ENCODE data around the gene CRB1. TPM values are rescaled to one million over a fixed set of nuclear protein-coding genes. Genes with fewer than 3 reads are reported as not detected.

The CRB1 gene
- total RNA-seq, 2 donors from 2014 or later, result not detected

DNA sequence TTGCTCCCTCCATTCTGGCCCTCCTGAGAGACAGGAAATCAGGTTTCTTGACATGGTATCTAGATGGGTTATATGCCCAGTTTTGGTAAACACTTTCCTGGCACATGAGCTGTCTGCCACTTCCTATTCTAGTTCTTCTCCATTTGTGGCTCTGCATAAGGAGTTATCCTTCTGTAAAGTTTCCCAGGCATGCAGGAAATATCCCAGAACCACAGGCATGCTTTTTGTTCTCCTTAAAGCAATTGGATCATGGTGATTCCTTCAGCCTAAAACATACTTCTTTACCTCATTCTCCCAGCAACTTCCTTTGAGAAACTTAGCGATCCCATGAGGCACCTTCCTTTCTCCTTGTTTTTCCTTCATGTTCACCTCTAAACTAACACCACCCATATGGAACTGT, 199.8 kb downstream of the CRB1 start:
- H3K4me3 ChIP-seq (ENCODE audit: low read length), result no peak overlapping the region
- no peaks in the 10 kb centered on the region for H3K27me3 Mint-ChIP-seq (ENCODE audit: insufficient read depth)
- TF ChIP-seq, protein P1, sequence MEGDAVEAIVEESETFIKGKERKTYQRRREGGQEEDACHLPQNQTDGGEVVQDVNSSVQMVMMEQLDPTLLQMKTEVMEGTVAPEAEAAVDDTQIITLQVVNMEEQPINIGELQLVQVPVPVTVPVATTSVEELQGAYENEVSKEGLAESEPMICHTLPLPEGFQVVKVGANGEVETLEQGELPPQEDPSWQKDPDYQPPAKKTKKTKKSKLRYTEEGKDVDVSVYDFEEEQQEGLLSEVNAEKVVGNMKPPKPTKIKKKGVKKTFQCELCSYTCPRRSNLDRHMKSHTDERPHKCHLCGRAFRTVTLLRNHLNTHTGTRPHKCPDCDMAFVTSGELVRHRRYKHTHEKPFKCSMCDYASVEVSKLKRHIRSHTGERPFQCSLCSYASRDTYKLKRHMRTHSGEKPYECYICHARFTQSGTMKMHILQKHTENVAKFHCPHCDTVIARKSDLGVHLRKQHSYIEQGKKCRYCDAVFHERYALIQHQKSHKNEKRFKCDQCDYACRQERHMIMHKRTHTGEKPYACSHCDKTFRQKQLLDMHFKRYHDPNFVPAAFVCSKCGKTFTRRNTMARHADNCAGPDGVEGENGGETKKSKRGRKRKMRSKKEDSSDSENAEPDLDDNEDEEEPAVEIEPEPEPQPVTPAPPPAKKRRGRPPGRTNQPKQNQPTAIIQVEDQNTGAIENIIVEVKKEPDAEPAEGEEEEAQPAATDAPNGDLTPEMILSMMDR (conservative IDR thresholded peaks at IDR 0.05), result no peak
- peaks cover 27% of the 10 kb centered on the region for H3K4me1 ChIP-seq (ENCODE audit: control insufficient read depth, insufficient read depth, low read length)
- H3K27ac Mint-ChIP-seq, result no peak overlapping the region
- no peak overlapping the region for H3K4me3 Mint-ChIP-seq
- H3K9me3 ChIP-seq (ENCODE audit: control insufficient read depth, low read length), result no peaks in the 10 kb centered on the region
- no peaks in the 10 kb centered on the region for H3K9me3 Mint-ChIP-seq
- 95% methylated on average over 1 of the region's 1 CpG; no CpG with 5 or more reads in 1 of the 2 experiments for WGBS, 2 experiments (ENCODE audit: insufficient coverage in 1 of 2, insufficient read length in 1 of 2)
- H3K27me3 ChIP-seq (ENCODE audit: control insufficient read depth, insufficient read depth, low read length, poor library complexity, severe bottlenecking), result no peaks in the 10 kb centered on the region
- H3K36me3 ChIP-seq (ENCODE audit: control insufficient read depth, insufficient read depth, low read length), result no peaks in the 10 kb centered on the region
- H3K27ac ChIP-seq (ENCODE audit: low read depth, low read length), result no peak overlapping the region
- no peaks in the 10 kb centered on the region for H3K36me3 Mint-ChIP-seq (ENCODE audit: low read depth)
- no peak for DNase-seq
- peaks cover 59% of the 10 kb centered on the region for H3K4me1 Mint-ChIP-seq
- no peak overlapping the region for H3K9ac ChIP-seq (ENCODE audit: extremely low read depth, low read length, poor library complexity, severe bottlenecking)

DNA sequence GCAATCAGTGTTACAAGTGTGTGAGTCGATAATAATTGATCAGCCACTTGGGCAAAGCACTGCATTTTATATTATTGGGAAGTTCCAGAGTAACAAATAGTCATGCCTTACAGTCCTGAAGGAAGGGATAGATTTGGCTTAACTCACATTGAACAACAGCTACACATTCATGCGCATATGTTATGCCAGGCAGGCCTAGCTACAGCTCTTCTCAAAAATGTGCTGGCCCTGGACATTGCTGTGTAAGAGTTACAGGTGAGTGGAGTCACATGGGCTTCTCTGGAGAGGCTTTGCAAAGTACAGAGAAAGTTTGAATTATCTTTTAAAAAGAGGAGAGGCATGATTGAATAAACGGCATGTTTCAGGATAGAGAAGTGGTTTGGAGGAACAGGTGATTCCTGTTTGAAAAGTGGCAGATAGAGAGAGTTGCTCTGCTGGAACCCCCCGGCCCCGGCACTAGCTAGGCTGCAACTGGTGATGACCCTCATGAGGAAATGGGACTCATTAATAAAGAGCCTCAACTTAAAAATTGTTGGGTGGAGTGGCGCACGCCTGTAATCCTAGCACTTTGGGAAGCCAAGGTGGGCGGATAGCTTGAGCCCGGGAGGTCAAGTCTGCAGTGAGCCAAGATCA, 200.6 kb downstream of the CRB1 start:
- Mint-ChIP-seq H3K4me3 (no peak overlapping the region), H3K4me1 (peaks cover 55% of the 10 kb centered on the region), H3K36me3 (ENCODE audit: low read depth) (no peaks in the 10 kb centered on the region), H3K27me3 (ENCODE audit: insufficient read depth) (no peaks in the 10 kb centered on the region), H3K9me3 (no peaks in the 10 kb centered on the region), H3K27ac (no peak overlapping the region)
- H3K9me3 ChIP-seq (ENCODE audit: control insufficient read depth, low read length), result no peaks in the 10 kb centered on the region
- TF ChIP-seq, protein P1 (conservative IDR thresholded peaks at IDR 0.05), result no peak
- no peak overlapping the region for H3K9ac ChIP-seq (ENCODE audit: extremely low read depth, low read length, poor library complexity, severe bottlenecking)
- H3K36me3 ChIP-seq (ENCODE audit: control insufficient read depth, insufficient read depth, low read length), result no peaks in the 10 kb centered on the region
- H3K27ac ChIP-seq (ENCODE audit: low read depth, low read length), result no peak overlapping the region
- peaks cover 29% of the 10 kb centered on the region for H3K4me1 ChIP-seq (ENCODE audit: control insufficient read depth, insufficient read depth, low read length)
- H3K27me3 ChIP-seq (ENCODE audit: control insufficient read depth, insufficient read depth, low read length, poor library complexity, severe bottlenecking), result no peaks in the 10 kb centered on the region
- DNase-seq, result no peak
- H3K4me3 ChIP-seq (ENCODE audit: low read length), result no peak overlapping the region
- 96 to 100% methylated on average over 9 of the region's 9 CpGs for WGBS, 2 experiments (ENCODE audit: insufficient coverage in 1 of 2, insufficient read length in 1 of 2)

- Histone ChIP-seq H3K27ac (ENCODE audit: low read depth, low read length) (no peak overlapping the region), H3K27me3 (ENCODE audit: control insufficient read depth, insufficient read depth, low read length, poor library complexity, severe bottlenecking) (no peaks in the 10 kb centered on the region), H3K9me3 (ENCODE audit: control insufficient read depth, low read length) (no peaks in the 10 kb centered on the region), H3K36me3 (ENCODE audit: control insufficient read depth, insufficient read depth, low read length) (no peaks in the 10 kb centered on the region), H3K4me1 (ENCODE audit: control insufficient read depth, insufficient read depth, low read length) (peaks cover 32% of the 10 kb centered on the region), H3K9ac (ENCODE audit: extremely low read depth, low read length, poor library complexity, severe bottlenecking) (no peak overlapping the region), H3K4me3 (ENCODE audit: low read length) (no peak overlapping the region)
- H3K4me3 Mint-ChIP-seq, result no peak overlapping the region
- peak overlapping the region; percentile 33 for H3K27ac Mint-ChIP-seq
- DNase-seq, result no peak
- 66 to 73% methylated on average over 5 to 7 of the region's 7 CpGs for WGBS, 2 experiments (ENCODE audit: insufficient coverage in 1 of 2, insufficient read length in 1 of 2)
- peaks cover 55% of the 10 kb centered on the region for H3K4me1 Mint-ChIP-seq
- H3K36me3 Mint-ChIP-seq (ENCODE audit: low read depth), result no peaks in the 10 kb centered on the region
- H3K27me3 Mint-ChIP-seq (ENCODE audit: insufficient read depth), result no peaks in the 10 kb centered on the region
- TF ChIP-seq, protein P1 (conservative IDR thresholded peaks at IDR 0.05), result no peak
- H3K9me3 Mint-ChIP-seq, result no peaks in the 10 kb centered on the region
These were observed 201.7 kb downstream of the CRB1 start for GRCh38 chr1:197469620-197470210.
